Measurements from ENCODE around the gene FCHSD2. TPM values are rescaled to one million over a fixed set of nuclear protein-coding genes. Genes with fewer than 3 reads are reported as not detected.
"Not testable (repeated sequence)": the region's sequence is repeated elsewhere in the genome, so short reads cannot be mapped to it uniquely, and the experiment has no call there.

Gene FCHSD2
- total RNA-seq, 1 donor from 2014 or later = 19.7 TPM

GRCh38 chr11:72828692-72829101, 313.4 kb downstream of the FCHSD2 start:
- no peak for DNase-seq
- H3K4me1 Mint-ChIP-seq (ENCODE audit: low read depth, unreplicated experiment) = peaks cover 6% of the 10 kb centered on the region
- no peaks in the 10 kb centered on the region for H3K36me3 Mint-ChIP-seq (ENCODE audit: unreplicated experiment)
- peaks cover 2% of the 10 kb centered on the region for H3K27me3 Mint-ChIP-seq (ENCODE audit: unreplicated experiment)
- H3K9me3 Mint-ChIP-seq (ENCODE audit: unreplicated experiment) = peaks cover 2% of the 10 kb centered on the region
- H3K4me3 Mint-ChIP-seq (ENCODE audit: unreplicated experiment) = no peak overlapping the region
- TF ChIP-seq, protein P1, sequence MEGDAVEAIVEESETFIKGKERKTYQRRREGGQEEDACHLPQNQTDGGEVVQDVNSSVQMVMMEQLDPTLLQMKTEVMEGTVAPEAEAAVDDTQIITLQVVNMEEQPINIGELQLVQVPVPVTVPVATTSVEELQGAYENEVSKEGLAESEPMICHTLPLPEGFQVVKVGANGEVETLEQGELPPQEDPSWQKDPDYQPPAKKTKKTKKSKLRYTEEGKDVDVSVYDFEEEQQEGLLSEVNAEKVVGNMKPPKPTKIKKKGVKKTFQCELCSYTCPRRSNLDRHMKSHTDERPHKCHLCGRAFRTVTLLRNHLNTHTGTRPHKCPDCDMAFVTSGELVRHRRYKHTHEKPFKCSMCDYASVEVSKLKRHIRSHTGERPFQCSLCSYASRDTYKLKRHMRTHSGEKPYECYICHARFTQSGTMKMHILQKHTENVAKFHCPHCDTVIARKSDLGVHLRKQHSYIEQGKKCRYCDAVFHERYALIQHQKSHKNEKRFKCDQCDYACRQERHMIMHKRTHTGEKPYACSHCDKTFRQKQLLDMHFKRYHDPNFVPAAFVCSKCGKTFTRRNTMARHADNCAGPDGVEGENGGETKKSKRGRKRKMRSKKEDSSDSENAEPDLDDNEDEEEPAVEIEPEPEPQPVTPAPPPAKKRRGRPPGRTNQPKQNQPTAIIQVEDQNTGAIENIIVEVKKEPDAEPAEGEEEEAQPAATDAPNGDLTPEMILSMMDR (IDR thresholded peaks at IDR 0.05; ENCODE audit: partially characterized antibody, unreplicated experiment) = no peak
- H3K27ac Mint-ChIP-seq (ENCODE audit: unreplicated experiment) = no peak overlapping the region

GRCh38 chr11:72828081-72828567, 314.0 kb downstream of the FCHSD2 start:
- Mint-ChIP-seq H3K27ac (ENCODE audit: unreplicated experiment) (no peak overlapping the region), H3K4me3 (ENCODE audit: unreplicated experiment) (no peak overlapping the region), H3K36me3 (ENCODE audit: unreplicated experiment) (no peaks in the 10 kb centered on the region), H3K27me3 (ENCODE audit: unreplicated experiment) (peaks cover 2% of the 10 kb centered on the region), H3K4me1 (ENCODE audit: low read depth, unreplicated experiment) (peaks cover 6% of the 10 kb centered on the region), H3K9me3 (ENCODE audit: unreplicated experiment) (peaks cover 2% of the 10 kb centered on the region)
- DNase-seq = no peak
- TF ChIP-seq, protein P1 (IDR thresholded peaks at IDR 0.05; ENCODE audit: partially characterized antibody, unreplicated experiment) = no peak

- not testable (repeated sequence) for H3K36me3 Mint-ChIP-seq (ENCODE audit: unreplicated experiment); H3K4me1 Mint-ChIP-seq (ENCODE audit: low read depth, unreplicated experiment); H3K4me3 Mint-ChIP-seq (ENCODE audit: unreplicated experiment); H3K27ac Mint-ChIP-seq (ENCODE audit: unreplicated experiment); H3K9me3 Mint-ChIP-seq (ENCODE audit: unreplicated experiment); DNase-seq; H3K27me3 Mint-ChIP-seq (ENCODE audit: unreplicated experiment)
Observed at GRCh38 chr11:72827656-72828055, 314.5 kb downstream of the FCHSD2 start.

GRCh38 chr11:72826942-72827480, 315.1 kb downstream of the FCHSD2 start:
- no peaks in the 10 kb centered on the region for H3K36me3 Mint-ChIP-seq (ENCODE audit: unreplicated experiment)
- no peak overlapping the region for H3K27ac Mint-ChIP-seq (ENCODE audit: unreplicated experiment)
- H3K4me3 Mint-ChIP-seq (ENCODE audit: unreplicated experiment) = no peak overlapping the region
- peaks cover 2% of the 10 kb centered on the region for H3K27me3 Mint-ChIP-seq (ENCODE audit: unreplicated experiment)
- H3K9me3 Mint-ChIP-seq (ENCODE audit: unreplicated experiment) = peaks cover 2% of the 10 kb centered on the region
- TF ChIP-seq, protein P1 (IDR thresholded peaks at IDR 0.05; ENCODE audit: partially characterized antibody, unreplicated experiment) = no peak
- no peak for DNase-seq
- peaks cover 3% of the 10 kb centered on the region for H3K4me1 Mint-ChIP-seq (ENCODE audit: low read depth, unreplicated experiment)

DNA sequence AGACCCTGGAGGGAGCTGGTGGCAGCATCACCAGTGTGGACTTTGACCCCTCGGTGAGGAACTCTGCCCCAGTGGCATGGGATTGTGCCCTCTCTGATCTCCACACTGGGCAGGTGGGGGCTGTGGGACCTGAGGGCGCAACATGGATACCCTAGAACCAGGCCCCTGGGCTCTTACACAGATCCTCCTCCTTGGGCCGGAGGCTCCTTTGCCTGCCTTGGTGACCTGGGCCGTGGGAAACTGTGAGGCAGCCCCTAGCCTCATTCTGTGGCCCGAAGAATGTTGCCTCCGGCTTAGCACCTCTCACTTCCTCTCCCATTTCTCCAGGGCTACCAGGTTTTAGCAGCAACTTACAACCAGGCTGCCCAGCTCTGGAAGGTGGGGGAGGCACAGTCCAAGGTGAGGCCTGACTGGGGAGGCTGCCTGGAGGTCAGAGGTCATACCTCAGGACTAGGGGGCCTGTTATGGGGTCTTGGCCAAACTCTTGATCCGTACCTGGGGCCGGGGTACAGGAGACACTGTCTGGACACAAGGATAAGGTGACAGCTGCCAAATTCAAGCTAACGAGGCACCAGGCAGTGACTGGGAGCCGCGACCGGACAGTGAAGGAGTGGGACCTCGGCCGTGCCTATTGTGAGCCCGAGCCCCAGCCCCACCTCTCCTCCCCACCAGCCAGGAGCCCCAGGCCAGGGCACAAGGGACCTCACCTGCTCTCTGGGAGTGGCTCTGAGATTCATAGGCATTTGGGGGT, 315.8 kb downstream of the FCHSD2 start:
- TF ChIP-seq, protein P1 (IDR thresholded peaks at IDR 0.05; ENCODE audit: partially characterized antibody, unreplicated experiment) = no peak
- no peaks in the 10 kb centered on the region for H3K4me1 Mint-ChIP-seq (ENCODE audit: low read depth, unreplicated experiment)
- no peak for DNase-seq
- peaks cover 2% of the 10 kb centered on the region for H3K27me3 Mint-ChIP-seq (ENCODE audit: unreplicated experiment)
- H3K27ac Mint-ChIP-seq (ENCODE audit: unreplicated experiment) = no peak overlapping the region
- H3K36me3 Mint-ChIP-seq (ENCODE audit: unreplicated experiment) = no peaks in the 10 kb centered on the region
- no peak overlapping the region for H3K4me3 Mint-ChIP-seq (ENCODE audit: unreplicated experiment)
- peaks cover 2% of the 10 kb centered on the region for H3K9me3 Mint-ChIP-seq (ENCODE audit: unreplicated experiment)
